ENCODE measurements around the gene TDRD7. TPM values are rescaled to one million over a fixed set of nuclear protein-coding genes. Genes with fewer than 3 reads are reported as not detected.

The TDRD7 gene
- total and polyA plus RNA-seq, 9 of the 15 experiments (the other 6 are each of a cell fraction or from before 2014, with no cell fraction given), result 2.2 to 7.7 (median 5.2) TPM

DNA sequence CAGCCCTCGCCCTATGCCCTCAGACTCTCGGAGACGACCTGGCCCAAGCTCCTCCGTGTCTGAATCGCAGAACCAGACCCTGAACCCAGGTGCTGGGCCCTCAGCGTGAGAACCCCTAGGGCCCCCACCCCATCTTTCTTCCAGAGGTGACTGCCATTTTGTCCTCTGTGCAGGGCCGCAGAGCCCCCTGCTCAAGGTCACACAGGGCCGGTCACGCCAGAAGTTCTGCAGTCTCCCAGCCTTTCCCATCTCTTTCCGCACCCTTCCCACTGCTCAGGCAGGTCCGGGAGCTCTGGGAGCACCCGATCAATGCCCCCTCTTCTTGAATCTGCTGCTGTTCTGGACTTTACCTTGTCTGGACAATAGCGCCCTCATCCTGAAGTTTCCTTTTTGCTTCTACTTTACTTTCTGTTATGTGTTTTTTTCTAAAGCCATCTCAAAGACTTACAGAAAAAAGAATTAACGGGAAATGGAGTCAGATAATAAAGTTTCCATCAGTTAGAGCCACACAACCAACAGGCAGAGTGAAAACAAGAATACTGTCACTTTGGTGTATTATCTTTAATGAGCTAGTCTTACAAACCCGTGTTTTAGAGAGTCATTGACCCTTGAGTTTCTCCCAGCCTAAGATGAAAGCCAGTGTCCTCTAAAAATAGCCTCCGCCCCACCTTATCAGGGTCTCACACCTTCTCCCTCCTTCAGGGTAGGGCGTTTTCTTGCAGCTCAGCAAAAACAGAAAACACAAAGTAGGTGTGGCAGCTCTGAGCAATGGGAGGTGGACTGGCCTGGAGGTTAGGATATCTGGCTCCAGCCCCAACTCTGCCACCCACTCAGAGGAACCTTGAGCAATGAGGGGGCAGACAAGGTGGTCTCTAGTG is 91.3 kb downstream of the TDRD7 start (continued):
- TF ChIP-seq, protein P1, sequence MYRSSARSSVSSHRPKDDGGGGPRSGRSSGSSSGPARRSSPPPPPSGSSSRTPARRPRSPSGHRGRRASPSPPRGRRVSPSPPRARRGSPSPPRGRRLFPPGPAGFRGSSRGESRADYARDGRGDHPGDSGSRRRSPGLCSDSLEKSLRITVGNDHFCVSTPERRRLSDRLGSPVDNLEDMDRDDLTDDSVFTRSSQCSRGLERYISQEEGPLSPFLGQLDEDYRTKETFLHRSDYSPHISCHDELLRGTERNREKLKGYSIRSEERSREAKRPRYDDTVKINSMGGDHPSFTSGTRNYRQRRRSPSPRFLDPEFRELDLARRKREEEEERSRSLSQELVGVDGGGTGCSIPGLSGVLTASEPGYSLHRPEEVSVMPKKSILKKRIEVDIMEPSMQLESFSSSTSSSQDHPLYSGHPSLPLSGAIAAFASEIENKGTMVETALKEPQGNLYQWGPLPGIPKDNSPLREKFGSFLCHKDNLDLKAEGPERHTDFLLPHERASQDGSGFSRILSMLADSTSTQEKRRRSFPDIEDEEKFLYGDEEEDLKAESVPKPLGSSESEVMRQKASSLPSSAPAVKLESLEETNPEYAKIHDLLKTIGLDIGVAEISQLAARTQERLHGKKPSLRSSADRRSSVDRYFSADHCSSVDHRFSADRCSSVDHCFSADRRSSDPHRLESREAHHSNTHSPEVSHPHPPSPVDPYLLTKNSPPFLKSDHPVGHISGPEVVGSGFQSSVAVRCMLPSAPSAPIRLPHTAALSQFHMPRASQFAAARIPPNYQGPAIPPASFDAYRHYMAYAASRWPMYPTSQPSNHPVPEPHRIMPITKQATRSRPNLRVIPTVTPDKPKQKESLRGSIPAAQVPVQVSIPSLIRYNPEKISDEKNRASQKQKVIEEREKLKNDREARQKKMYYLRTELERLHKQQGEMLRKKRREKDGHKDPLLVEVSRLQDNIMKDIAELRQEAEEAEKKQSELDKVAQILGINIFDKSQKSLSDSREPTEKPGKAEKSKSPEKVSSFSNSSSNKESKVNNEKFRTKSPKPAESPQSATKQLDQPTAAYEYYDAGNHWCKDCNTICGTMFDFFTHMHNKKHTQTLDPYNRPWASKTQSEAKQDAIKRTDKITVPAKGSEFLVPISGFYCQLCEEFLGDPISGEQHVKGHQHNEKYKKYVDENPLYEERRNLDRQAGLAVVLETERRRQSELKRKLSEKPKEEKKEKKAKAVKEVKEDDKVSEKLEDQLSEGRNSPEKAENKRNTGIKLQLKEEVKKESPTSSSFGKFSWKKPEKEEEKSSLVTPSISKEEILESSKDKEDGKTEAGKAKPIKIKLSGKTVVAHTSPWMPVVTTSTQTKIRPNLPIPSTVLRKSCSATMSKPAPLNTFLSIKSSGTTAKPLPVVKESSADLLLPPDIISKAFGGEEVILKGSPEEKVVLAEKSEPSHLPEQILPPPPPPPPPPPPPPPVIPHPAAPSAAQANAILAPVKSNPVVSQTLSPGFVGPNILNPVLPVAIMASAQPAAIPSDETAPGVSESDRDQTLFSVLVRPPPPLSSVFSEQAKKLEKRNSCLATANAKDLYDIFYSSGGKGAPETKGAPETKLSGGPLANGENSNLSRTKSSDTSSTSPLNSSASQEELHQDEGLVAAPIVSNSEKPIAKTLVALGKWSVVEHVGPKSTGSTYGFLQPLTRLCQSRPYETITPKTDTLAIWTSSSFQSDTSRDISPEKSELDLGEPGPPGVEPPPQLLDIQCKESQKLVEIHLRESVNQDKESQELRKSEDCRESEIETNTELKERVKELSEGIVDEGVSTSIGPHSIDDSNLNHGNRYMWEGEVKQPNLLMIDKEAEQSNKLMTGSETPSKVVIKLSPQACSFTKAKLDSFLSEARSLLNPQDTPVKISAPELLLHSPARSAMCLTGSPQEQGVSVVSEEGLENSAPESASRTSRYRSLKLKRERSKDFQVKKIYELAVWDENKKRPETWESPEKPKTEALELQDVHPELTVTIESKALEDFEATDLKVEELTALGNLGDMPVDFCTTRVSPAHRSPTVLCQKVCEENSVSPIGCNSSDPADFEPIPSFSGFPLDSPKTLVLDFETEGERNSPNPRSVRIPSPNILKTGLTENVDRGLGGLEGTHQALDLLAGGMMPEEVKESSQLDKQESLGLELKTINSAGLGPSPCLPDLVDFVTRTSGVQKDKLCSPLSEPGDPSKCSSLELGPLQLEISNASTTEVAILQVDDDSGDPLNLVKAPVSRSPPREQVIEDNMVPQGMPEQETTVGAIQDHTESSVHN (IDR thresholded peaks at IDR 0.05; ENCODE audit: borderline replicate concordance in 1 of 2, low read depth in 1 of 2), result peak in 1 of 2 experiments; percentile 53; a peak in 1 of 4 replicates
- TF ChIP-seq TAF9B (IDR thresholded peaks at IDR 0.05; ENCODE audit: partially characterized antibody) (peak; percentile 83), HCFC1 (IDR thresholded peaks at IDR 0.05; ENCODE audit: low read depth, low read length) (no peak), MCM5 (IDR thresholded peaks at IDR 0.05; ENCODE audit: low read depth) (no peak), JUN (IDR thresholded peaks at IDR 0.05; ENCODE audit: borderline replicate concordance, low read depth, low read length) (no peak), JUN (CRISPR knock-in tag; IDR thresholded peaks at IDR 0.05; ENCODE audit: borderline replicate concordance) (no peak), ZFX (CRISPR knock-in tag; IDR thresholded peaks at IDR 0.05) (peak; percentile 35; the same call in 1 of the 2 replicates), RNF2 (IDR thresholded peaks at IDR 0.05) (peak; percentile 95), DIDO1 (tag; IDR thresholded peaks at IDR 0.05; ENCODE audit: low read depth) (no peak), ZNF121 (CRISPR knock-in tag; conservative IDR thresholded peaks at IDR 0.05) (no peak), AFF4 (CRISPR knock-in tag; IDR thresholded peaks at IDR 0.05) (0 out of 2 replicates have a peak, but pooled peaks have one; percentile 76)
- TF ChIP-seq, protein P2, sequence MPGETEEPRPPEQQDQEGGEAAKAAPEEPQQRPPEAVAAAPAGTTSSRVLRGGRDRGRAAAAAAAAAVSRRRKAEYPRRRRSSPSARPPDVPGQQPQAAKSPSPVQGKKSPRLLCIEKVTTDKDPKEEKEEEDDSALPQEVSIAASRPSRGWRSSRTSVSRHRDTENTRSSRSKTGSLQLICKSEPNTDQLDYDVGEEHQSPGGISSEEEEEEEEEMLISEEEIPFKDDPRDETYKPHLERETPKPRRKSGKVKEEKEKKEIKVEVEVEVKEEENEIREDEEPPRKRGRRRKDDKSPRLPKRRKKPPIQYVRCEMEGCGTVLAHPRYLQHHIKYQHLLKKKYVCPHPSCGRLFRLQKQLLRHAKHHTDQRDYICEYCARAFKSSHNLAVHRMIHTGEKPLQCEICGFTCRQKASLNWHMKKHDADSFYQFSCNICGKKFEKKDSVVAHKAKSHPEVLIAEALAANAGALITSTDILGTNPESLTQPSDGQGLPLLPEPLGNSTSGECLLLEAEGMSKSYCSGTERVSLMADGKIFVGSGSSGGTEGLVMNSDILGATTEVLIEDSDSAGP (CRISPR knock-in tag; IDR thresholded peaks at IDR 0.05), result no peak

All from K562 (cell line).